Fibroblast of skin of right quadriceps (primary cell): ENCODE results near the gene KANSL3.

Experiments used
- DNase-seq: peaks from one replicate; pipeline ENCODE4 v3.0.0-alpha.2; 2013

The KANSL3 gene

DNA sequence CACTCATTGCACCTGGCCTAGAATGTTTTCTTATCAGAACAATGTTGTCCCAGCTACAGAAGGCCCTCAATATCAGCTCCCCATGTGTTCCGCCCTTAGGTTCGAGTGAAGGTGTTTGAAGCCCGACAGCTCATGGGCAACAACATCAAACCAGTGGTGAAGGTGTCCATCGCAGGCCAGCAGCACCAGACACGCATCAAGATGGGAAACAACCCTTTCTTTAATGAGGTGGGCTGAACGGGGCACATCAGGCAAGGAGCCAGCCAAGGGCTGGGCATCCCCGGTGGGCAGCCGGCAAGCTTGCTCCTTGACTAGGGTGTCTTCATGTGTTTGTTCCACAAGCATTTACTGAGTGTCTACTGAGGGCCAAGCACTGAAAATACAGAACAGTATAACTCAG is 13.7 kb upstream of the KANSL3 start:
- no peak for DNase-seq

DNA sequence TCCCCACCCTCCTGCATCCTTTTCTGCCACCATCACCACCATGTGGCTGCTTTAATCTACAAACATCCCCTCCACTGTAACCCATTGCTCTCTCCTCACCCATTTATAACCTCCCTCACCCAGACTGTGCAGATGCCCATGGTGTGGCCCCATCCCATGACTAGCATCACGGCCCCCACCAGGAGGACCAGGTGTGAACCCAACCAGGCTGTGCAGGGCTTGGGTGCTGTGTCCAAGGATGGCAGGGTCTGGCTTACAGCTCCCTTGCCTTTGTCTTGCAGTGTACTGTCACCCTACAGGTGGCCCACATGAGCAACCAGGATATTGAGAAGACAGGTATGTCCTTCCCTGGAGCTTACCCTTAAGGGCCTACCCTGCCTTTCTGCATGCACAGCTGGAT is 11.2 kb upstream of the KANSL3 start:
- DNase-seq: no peak

DNA sequence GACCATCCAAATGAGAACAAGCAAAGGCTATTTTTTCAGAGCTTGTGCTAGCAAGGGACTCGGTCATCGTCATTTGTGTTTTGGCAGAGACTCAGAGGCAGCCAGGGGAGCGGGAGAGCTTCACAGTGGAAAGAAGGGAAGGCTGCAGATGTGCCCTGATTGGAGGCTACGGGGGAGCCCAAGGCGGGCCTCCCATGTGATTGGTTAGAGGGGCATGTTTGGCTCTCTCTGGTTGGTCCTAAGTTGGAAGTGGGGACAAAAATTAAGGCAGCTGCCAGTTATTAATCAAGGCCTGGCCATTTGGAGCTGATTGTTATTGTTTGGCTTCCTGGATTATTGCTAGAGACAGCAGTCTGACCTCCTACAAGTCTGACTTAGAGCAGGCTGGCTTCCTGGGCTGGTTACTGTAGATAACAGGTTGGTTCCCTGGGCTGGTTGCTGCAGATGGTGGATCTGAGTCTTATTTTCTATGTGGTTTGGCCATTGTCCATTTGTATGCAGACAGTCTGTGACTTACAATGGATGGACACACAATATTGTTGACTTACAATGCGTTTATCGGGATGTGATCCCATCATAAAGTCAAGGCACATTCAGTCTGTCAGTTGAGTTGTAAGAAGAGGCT is 10.3 kb upstream of the KANSL3 start:
- DNase-seq: no peak

DNA sequence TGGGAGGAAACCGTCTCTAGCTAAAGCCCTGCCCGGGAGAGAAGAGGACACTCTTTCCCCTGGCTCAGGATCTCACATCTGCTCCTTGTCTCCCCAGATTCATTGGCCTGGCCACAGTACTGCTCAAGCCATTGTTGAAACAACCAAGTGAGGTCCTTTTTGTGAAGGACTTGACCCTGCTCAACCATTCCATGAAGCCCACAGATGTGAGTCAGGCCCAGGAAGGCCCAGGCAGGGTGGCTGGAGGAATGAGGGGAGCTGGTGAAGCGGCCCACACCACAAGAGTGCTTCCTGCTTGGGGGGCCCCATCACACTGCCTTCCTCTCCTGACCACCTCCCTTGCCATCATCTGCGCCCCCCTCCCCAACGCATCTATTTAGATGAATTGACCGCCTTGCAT is 9.6 kb upstream of the KANSL3 start:
- DNase-seq: no peak

- DNase-seq: peak; percentile 84
These were observed 4.7 kb upstream of the KANSL3 start, which contains the start of gene FER1L5 for GRCh38 chr2:96642564-96643360. Gene FER1L5 (plus strand): TSS chr2:96642764. CDS start chr2:96642837, 73 bp downstream.

GRCh38 chr2:96637385-96638143 is 548 bp downstream of the KANSL3 start:
- peak; percentile 87 for DNase-seq

DNA sequence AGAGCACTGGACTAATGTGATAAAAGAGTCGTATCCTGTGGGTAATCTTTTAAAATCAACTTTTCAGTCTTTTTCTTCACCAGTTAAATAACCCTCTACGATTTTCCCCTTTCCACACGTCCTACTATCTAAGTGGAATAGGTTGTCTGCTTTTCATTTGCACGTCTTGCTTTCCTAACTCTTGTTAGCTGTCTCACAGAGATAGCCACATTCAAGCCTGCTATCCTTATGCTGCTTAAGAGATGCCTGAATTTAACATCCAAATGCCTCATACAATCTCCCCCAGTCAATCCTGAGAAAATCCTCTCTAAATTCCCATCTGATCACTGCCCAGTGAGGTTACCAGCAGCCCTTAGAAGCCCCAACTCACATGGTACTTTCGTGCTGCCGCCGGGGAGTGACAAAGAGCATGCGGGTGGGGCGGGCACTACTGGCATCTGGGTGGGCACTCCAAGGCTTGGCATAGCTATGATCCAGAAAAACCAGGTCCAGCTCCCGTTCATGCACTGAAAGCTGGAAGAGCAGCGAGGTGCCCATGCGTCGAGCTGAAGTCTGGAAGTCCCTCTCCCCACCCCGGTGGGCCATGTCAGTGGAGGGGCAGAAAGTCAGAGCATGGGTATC is 1.5 kb downstream of the KANSL3 start:
- DNase-seq: no peak

DNA sequence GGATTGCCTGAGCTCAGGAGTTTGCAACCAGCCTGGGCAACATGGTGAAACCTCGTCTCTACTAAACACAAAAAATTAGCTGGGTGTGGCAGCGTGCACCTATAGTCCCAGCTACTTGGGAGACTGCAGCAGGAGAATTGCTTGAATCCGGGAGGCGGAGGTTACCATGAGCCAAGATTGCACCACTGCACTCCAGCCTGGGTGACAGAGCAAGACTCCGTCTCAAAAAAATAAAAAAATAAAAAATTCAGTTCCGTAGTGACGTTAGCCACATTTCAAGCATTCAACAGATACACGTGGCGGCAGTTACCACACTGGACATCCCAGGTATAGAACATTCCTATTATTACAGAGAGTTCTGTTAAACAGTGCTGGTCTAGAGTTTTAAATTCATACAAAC is 4.5 kb downstream of the KANSL3 start:
- no peak for DNase-seq

DNA sequence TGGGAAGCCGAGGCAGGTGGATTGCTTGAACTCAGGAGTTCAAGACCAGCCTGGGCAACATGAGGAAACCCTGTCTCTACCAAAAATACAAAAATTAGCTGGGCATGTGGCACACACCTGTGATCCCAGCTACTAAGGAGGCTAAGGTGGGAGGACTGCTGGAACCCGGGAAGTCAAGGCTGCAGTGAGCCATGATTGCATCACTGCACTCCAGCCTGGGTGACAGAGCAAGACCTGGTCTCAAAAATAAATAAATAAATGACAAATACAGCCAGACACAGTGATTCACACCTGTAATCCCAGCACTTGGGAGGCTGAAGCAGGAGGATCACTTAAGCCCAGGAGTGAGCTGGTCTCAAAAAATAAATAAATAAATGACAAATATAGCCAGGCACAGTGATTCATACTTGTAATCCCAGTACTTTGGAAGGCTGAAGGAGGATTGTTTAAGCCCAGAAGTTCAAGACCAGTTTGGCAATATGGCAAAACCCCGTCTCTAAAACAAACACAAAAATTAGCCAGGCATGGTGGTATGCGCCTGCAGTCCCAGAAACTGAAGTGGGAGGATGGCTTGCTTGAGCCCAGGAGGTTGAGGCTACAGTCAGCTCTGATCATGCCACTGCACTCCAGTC is 6.2 kb downstream of the KANSL3 start:
- peak; percentile 42 for DNase-seq

DNA sequence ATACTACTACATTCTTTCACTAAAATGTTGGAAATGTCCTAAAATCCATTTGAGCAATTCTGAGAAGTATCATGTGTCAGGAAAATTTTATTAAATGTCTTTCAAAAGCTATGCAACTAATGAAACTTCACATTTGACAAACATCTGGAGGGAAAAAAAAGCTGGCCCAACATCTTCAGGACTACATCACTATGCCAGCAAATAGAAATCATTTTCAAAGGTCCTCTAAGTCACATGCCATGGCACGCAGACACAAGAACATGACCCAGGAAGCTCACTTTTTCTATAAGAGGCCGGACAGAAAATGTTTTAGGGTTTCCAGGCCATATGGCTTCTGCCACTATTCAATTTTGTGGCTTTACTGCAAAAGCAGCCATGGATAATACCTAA is 11.6 kb downstream of the KANSL3 start:
- DNase-seq: no peak

- DNase-seq: no peak
These were observed 12.2 kb downstream of the KANSL3 start for GRCh38 chr2:96625571-96626552.

- no peak for DNase-seq
These were observed 15.0 kb downstream of the KANSL3 start for GRCh38 chr2:96623116-96623515.

DNA sequence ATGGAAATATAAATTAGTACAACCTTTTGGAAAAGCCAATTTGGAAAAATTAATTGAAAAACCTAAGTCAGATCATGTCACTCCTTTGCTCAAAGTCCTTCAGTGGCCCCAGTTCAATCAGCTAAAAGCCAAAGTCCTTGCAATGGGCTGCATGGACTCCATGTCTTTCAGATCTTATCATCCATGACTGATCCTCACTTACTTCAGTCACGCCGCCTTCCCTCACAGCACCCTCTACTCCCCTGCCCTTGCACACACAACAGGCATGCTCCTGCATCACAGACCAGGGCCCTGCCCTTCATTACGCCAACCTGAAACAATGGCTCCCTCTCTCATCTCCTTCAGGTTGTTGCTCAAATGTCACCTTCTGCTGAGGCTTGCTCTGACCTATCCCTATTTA is 15.6 kb downstream of the KANSL3 start:
- DNase-seq: no peak

- DNase-seq: peak; percentile 30
These were observed 19.4 kb downstream of the KANSL3 start for GRCh38 chr2:96618596-96619283.

- no peak for DNase-seq
These were observed 21.1 kb downstream of the KANSL3 start for GRCh38 chr2:96617012-96617411.

DNA sequence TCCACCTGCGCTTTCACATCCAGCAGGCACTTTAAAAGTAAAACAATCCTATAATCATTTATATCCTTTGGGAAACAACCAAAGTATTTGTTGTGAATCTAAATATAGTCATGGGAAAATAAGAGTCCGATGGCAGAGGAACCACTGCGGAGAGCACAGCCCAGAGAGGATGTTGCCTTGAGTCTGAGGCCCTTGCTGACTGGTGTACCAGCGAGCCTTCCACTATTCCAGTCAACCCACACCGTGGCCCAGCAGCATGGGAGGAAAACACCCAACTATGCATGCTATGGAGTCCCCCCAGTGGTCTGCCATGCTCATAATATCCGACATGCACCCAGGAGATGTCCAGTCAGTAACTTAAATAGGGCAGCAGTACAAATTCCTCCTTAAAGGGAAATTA is 21.6 kb downstream of the KANSL3 start:
- DNase-seq: no peak

DNA sequence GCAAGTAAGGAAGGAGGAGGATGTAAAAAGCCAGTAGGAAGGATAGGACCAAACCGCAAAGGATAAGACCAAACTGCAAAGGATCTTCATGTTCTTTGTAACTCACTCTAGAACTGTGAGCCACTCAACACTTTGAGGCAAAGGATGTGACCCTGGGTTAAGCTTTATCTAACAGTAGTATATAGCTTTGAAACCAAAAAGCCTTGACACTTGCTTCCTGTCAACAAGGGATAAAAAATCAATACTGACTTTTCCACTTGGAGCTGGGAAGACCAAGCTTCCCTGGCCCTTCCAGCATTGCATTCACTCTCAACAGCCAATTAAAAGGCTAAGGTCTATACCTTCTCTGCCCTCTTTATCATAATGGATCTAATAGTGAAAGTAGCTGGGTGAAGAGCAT is 22.0 kb downstream of the KANSL3 start:
- no peak for DNase-seq

GRCh38 chr2:96608469-96609455 is 29.4 kb downstream of the KANSL3 start:
- no peak for DNase-seq

- DNase-seq: no peak
These were observed 34.0 kb downstream of the KANSL3 start for GRCh38 chr2:96604104-96604503.
